Right atrium auricular region (tissue), 2 donors: ENCODE results near the gene RPL22. TPM values are rescaled to one million over a fixed set of nuclear protein-coding genes. Genes with fewer than 3 reads are reported as not detected.

Experiments
- DNase-seq: peaks from one replicate; pipeline ENCODE4 v3.0.0-alpha.2; 2019; ENCODE audit warnings: low spot score
- H3K27ac ChIP-seq, 2 donors: fragments of 200-600 bp; sonication (generic); 1 replicate in 1 of 2; 2 replicates in 1 of 2; pipeline ENCODE4 v1.5.1; 2016 to 2019
- H3K27me3 ChIP-seq, 2 donors: fragments of 200-600 bp; sonication (generic); one replicate each; pipeline versions ENCODE4 v1.5.1 to v1.6.0; 2017 to 2019
- H3K36me3 ChIP-seq: fragments of 200-600 bp; sonication (generic); one replicate; pipeline ENCODE4 v1.5.1; 2016
- H3K4me1 ChIP-seq, 2 donors: fragments of 200-600 bp; sonication (generic); one replicate each; pipeline versions ENCODE4 v1.5.1 to v1.6.0; 2017 to 2019
- H3K4me3 ChIP-seq, 2 donors: fragments of 200-600 bp; sonication (generic); 1 replicate in 1 of 2; 2 replicates in 1 of 2; pipeline ENCODE4 v1.5.1; 2017 to 2019; ENCODE audit warnings: mild to moderate bottlenecking in 1 of 2, moderate library complexity in 1 of 2
- H3K9me3 ChIP-seq, 2 donors: fragments of 200-600 bp; sonication (generic); one replicate each; pipeline ENCODE4 v1.5.1; 2019
- CTCF ChIP-seq, 2 donors: fragments of 200-600 bp; sonication (generic); IDR thresholded peaks; one replicate each; pipeline ENCODE4 v1.5.1; 2019; ENCODE audit warnings: antibody characterized with exemption in 2 of 2
- total RNA-seq, 2 donors: library from RNA; depleted of rRNA; stranded (reverse); fragments of >200 nt; gene quantifications; one replicate each; pipeline ENCODE4 v1.1.0, GENCODE V29; 2016

Gene RPL22
- total RNA-seq, 2 donors from 2014 or later: 75.4 to 115 TPM

DNA sequence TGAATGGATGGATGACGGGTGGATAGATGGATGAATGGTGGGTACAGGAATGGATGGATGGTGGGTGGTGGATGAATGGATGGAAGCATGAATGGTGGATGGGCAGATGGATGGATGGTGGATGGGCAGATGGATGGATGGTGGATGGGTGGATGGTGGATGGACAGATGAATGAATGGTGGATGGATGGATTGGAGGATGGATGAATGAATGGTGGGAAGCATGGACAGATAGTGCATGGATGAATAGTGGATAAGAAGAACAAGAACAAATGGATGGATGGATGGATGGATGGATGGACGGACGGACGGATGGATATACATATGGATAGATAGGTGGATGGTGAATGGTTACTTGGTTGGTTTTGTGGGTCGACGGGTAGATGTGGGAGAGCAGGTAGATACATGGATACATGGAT is 24.0 kb downstream of the RPL22 start:
- Histone ChIP-seq H3K27me3 (peaks cover 0 to 8% of the 10 kb centered on the region in 2 donors), H3K4me1 (peaks cover 0 to 17% of the 10 kb centered on the region in 2 donors), H3K27ac (no peak overlapping the region), H3K9me3 (no peaks in the 10 kb centered on the region), H3K4me3 (no peak overlapping the region), H3K36me3 (no peaks in the 10 kb centered on the region)
- no peak for DNase-seq
- no peak for TF ChIP-seq CTCF (IDR thresholded peaks at IDR 0.05)

DNA sequence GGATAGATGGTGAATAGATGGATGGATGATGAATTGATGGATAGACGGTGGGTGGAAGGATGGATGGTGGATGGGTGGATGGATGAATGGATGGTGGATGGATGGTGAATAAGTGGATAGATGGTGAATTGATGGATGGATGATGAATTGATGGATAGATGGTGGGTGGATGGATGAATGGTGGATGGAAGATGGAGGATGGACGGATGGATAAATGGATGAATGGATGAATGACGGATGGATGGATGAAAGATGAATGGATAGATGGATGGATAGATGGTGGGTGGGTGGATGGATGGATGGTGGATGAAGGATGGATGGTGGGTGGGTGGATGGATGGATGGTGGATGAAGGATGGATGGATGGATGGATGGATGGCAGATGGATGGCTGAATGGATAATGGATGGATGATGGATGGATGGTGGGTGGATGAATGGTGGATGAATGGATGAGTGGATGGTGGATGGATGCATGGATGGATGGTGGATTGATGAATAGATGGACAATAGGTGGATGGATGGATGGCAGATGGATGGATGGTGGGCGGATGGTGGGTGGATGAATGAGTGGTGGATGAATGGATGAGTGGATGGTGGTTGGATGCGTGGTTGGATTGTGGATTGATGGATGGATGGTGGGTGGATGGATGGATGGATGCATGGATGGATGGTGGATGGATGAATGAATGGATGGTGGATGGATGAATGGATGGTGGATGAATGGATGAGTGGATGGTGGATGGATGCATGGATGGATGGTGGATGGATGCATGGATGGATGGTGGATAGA is 24.6 kb downstream of the RPL22 start:
- H3K27ac ChIP-seq: no peak overlapping the region
- no peaks in the 10 kb centered on the region for H3K9me3 ChIP-seq
- TF ChIP-seq CTCF (IDR thresholded peaks at IDR 0.05): no peak
- H3K4me1 ChIP-seq: peaks cover 0 to 11% of the 10 kb centered on the region in 2 donors
- H3K4me3 ChIP-seq: no peak overlapping the region
- DNase-seq: no peak
- H3K36me3 ChIP-seq: no peaks in the 10 kb centered on the region
- peaks cover 0 to 8% of the 10 kb centered on the region in 2 donors for H3K27me3 ChIP-seq

- Histone ChIP-seq H3K4me1 (no peaks in the 10 kb centered on the region), H3K27me3 (no peaks in the 10 kb centered on the region), H3K27ac (no peak overlapping the region), H3K4me3 (no peak overlapping the region), H3K9me3 (no peaks in the 10 kb centered on the region), H3K36me3 (no peaks in the 10 kb centered on the region)
- no peak for DNase-seq
- TF ChIP-seq CTCF (IDR thresholded peaks at IDR 0.05): no peak
Observed at GRCh38 chr1:6172549-6172948, 26.8 kb downstream of the RPL22 start.

GRCh38 chr1:6171548-6172124 is 27.8 kb downstream of the RPL22 start:
- no peaks in the 10 kb centered on the region for H3K4me1 ChIP-seq
- no peaks in the 10 kb centered on the region for H3K9me3 ChIP-seq
- no peak for DNase-seq
- H3K36me3 ChIP-seq: no peaks in the 10 kb centered on the region
- peak in 1 of 2 donors; percentile 33 for TF ChIP-seq CTCF (IDR thresholded peaks at IDR 0.05)
- H3K27me3 ChIP-seq: no peaks in the 10 kb centered on the region
- no peak overlapping the region for H3K27ac ChIP-seq
- no peak overlapping the region for H3K4me3 ChIP-seq

DNA sequence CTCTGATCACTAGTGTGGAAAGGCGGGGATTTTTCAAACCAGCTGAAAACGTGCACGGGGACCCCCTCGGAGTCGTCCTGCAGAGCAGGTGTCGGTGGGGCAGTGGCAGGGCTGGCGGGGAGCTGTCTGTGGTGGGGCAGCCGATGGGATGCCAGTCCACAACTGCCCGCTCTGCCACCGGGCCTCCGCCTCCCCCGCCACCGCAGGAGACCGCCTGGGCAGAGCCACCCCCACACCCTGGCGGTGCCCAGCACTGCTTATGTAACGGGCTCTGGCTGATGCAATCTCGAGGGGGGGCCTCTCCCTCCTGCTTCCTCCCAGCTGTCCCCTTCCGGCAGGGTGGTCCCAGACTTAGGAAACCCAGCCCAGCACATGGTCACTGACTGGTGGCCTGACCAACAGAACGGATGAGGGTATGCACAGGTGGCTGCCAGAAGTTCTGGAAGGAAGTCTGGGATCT is 28.6 kb downstream of the RPL22 start:
- Histone ChIP-seq H3K4me1 (no peaks in the 10 kb centered on the region), H3K9me3 (no peaks in the 10 kb centered on the region), H3K27ac (no peak overlapping the region), H3K27me3 (no peaks in the 10 kb centered on the region), H3K4me3 (no peak overlapping the region), H3K36me3 (no peaks in the 10 kb centered on the region)
- no peak for DNase-seq
- TF ChIP-seq CTCF (IDR thresholded peaks at IDR 0.05): no peak
